OCI-LY1 (cell line): Measurements from ENCODE around the gene MBD3L2B.

Source experiments
- H2AFZ ChIP-seq: fragments of 200-600 bp; sonication (generic), shearing (Covaris generic); 2 replicates; pipeline ENCODE4 v1.6.0; 2014; ENCODE audit warnings: antibody characterized with exemption, mild to moderate bottlenecking, low read length
- H3F3A ChIP-seq: fragments of 200-600 bp; sonication (generic), shearing (Covaris generic); 2 replicates; pipeline ENCODE4 v1.6.0; 2014; ENCODE audit warnings: mild to moderate bottlenecking, antibody characterized with exemption, low read length, moderate library complexity; ENCODE audit not compliant: insufficient read depth
- H3K27ac ChIP-seq: fragments of 200-600 bp; sonication (generic); 2 replicates; pipeline ENCODE4 v1.5.1; 2014; ENCODE audit warnings: low read length, mixed run types, mild to moderate bottlenecking, low read depth; ENCODE audit not compliant: poor library complexity, severe bottlenecking
- H3K27me3 ChIP-seq: fragments of 200-600 bp; sonication (generic); 2 replicates; pipeline ENCODE4 v1.6.0; 2014; ENCODE audit warnings: antibody characterized with exemption, mild to moderate bottlenecking, low read length, moderate library complexity; ENCODE audit not compliant: insufficient read depth
- H3K36me3 ChIP-seq: fragments of 200-600 bp; sonication (generic); 2 replicates; pipeline ENCODE4 v1.6.1; 2014; ENCODE audit warnings: mild to moderate bottlenecking, antibody characterized with exemption, low read length, moderate library complexity, mixed read lengths; ENCODE audit not compliant: insufficient read depth
- H3K4me1 ChIP-seq: fragments of 200-600 bp; sonication (generic); 2 replicates; pipeline ENCODE4 v1.5.1; 2014; ENCODE audit warnings: mild to moderate bottlenecking, low read length, moderate library complexity; ENCODE audit not compliant: insufficient read depth, severe bottlenecking
- H3K4me2 ChIP-seq: fragments of 200-600 bp; sonication (generic), shearing (Covaris generic); 2 replicates; pipeline ENCODE4 v1.6.1; 2014; ENCODE audit warnings: low read length
- H3K4me3 ChIP-seq: fragments of 200-600 bp; sonication (generic); 2 replicates; pipeline ENCODE4 v1.5.1; 2014; ENCODE audit warnings: low read length, low read depth, mild to moderate bottlenecking, mixed read lengths; ENCODE audit not compliant: poor library complexity, severe bottlenecking
- H3K79me2 ChIP-seq: fragments of 200-600 bp; shearing (Covaris generic); 2 replicates; pipeline ENCODE4 v1.6.1; 2016; ENCODE audit warnings: mixed run types, low read length, mixed read lengths; ENCODE audit not compliant: insufficient read depth
- H3K9ac ChIP-seq: fragments of 200-600 bp; sonication (generic), shearing (Covaris generic); 2 replicates; pipeline ENCODE4 v1.6.1; 2014; ENCODE audit warnings: mild to moderate bottlenecking, low read length, mixed read lengths
- H3K9me2 ChIP-seq: fragments of 200-600 bp; sonication (generic), shearing (Covaris generic); 2 replicates; pipeline ENCODE4 v1.6.1; 2014; ENCODE audit warnings: low read depth, mild to moderate bottlenecking, low read length, mixed read lengths
- H3K9me3 ChIP-seq: fragments of 200-600 bp; shearing (Covaris generic); 2 replicates; pipeline ENCODE4 v1.6.1; 2014; ENCODE audit warnings: low read length, mixed read lengths
- H4K20me1 ChIP-seq: fragments of 200-600 bp; sonication (generic), shearing (Covaris generic); 2 replicates; pipeline ENCODE4 v1.6.0; 2016; ENCODE audit warnings: mild to moderate bottlenecking, low read length; ENCODE audit not compliant: insufficient read depth
- EZH2 ChIP-seq: fragments of 200-600 bp; sonication (generic), shearing (Covaris generic); IDR thresholded peaks from 2 replicates; pipeline ENCODE4 v1.8.0; 2017; ENCODE audit warnings: borderline replicate concordance, mixed run types, mild to moderate bottlenecking, antibody characterized with exemption, low read length, moderate library complexity, mixed read lengths
- TF ChIP-seq, protein P1 (sequence below): fragments of 200-600 bp; sonication (generic), shearing (Covaris generic); IDR thresholded peaks from 2 replicates; pipeline ENCODE4 v1.5.1; 2017; ENCODE audit warnings: mild to moderate bottlenecking, antibody characterized with exemption, low read length, moderate library complexity, mixed read lengths

MBD3L2B gene

DNA sequence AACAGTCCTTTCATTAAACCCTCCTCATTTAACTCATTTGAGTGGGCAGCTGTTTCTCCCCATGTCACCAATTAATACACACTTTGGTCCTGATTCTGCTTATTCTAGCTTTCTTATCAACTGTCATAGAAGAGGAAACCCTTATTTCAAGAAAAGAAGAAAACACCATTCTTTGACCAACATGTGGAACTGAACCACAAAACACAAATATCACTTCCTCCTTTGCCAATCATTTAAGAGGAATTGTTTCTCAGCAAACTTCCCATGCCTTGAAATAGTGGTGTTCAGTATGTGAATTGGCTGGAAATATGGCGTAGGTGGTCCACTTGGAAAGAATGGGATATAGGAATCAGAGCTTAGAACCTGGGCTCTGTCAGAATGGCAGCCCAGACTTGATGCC, 20.4 kb downstream of the MBD3L2B start:
- Histone ChIP-seq H3K9me3 (no peaks in the 10 kb centered on the region), H3F3A (no peaks in the 10 kb centered on the region), H3K27ac (no peak overlapping the region), H3K79me2 (no peaks in the 10 kb centered on the region), H4K20me1 (no peaks in the 10 kb centered on the region), H3K9me2 (no peaks in the 10 kb centered on the region), H3K4me2 (no peak overlapping the region), H3K4me1 (no peaks in the 10 kb centered on the region), H3K4me3 (no peak overlapping the region), H3K27me3 (no peaks in the 10 kb centered on the region; the same call in 1 of the 2 replicates), H3K9ac (no peak overlapping the region), H3K36me3 (no peaks in the 10 kb centered on the region), H2AFZ (no peak overlapping the region)
- no peak for TF ChIP-seq EZH2
- TF ChIP-seq, protein P1, sequence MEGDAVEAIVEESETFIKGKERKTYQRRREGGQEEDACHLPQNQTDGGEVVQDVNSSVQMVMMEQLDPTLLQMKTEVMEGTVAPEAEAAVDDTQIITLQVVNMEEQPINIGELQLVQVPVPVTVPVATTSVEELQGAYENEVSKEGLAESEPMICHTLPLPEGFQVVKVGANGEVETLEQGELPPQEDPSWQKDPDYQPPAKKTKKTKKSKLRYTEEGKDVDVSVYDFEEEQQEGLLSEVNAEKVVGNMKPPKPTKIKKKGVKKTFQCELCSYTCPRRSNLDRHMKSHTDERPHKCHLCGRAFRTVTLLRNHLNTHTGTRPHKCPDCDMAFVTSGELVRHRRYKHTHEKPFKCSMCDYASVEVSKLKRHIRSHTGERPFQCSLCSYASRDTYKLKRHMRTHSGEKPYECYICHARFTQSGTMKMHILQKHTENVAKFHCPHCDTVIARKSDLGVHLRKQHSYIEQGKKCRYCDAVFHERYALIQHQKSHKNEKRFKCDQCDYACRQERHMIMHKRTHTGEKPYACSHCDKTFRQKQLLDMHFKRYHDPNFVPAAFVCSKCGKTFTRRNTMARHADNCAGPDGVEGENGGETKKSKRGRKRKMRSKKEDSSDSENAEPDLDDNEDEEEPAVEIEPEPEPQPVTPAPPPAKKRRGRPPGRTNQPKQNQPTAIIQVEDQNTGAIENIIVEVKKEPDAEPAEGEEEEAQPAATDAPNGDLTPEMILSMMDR = no peak

DNA sequence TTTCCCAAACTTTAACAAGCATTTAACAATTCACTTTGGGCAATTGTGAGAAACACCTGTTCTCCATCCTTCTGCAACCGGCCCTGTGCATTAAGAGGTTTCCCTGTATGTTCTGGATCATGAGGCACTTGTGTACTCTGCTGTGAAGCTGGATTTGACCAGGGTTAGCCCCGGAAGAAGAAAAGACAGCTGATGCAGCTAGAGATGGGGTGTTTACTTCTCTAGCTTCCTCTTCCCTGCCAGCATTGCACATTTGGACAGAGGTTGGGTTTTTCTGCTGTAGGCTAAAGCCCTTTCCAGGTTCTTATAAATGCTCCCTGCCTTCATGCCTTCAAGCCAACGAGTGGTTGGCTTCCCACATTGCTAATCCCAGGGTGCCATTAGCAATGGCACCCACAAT, 20.9 kb downstream of the MBD3L2B start:
- H3K9me3 ChIP-seq = no peaks in the 10 kb centered on the region

DNA sequence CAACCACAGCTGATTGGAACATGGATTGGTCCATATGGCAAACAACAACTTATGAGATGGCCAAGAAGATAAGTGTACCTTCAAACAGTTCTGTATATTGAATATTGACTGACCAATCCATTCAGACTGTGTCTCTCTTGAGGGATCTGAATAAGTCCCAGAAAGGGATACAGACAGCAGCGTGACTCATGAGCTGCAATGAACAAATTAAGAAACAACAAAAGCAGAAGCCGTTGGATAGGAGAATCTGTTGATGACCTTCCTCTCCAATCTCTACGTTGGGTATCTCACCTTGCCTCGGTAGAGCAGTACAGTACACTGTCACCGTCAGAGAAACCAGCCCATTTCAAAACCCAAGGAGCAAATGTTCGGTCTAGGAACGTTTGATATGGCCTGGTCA, 21.3 kb downstream of the MBD3L2B start:
- H3K9me3 ChIP-seq = no peaks in the 10 kb centered on the region

More for the DNA sequence above, 20.9 kb downstream of the MBD3L2B start:
- no peaks in the 10 kb centered on the region for H4K20me1 ChIP-seq
- H3K4me1 ChIP-seq = no peaks in the 10 kb centered on the region
- no peaks in the 10 kb centered on the region for H3F3A ChIP-seq
- no peaks in the 10 kb centered on the region; the same call in 1 of the 2 replicates for H3K27me3 ChIP-seq
- H3K79me2 ChIP-seq = no peaks in the 10 kb centered on the region
- H3K4me3 ChIP-seq = no peak overlapping the region
- H3K9me2 ChIP-seq = no peaks in the 10 kb centered on the region
- no peaks in the 10 kb centered on the region for H3K36me3 ChIP-seq
- H2AFZ ChIP-seq = no peak overlapping the region
- H3K4me2 ChIP-seq = no peak overlapping the region
- no peak overlapping the region for H3K27ac ChIP-seq
- no peak overlapping the region for H3K9ac ChIP-seq
- TF ChIP-seq, protein P1 = no peak
- TF ChIP-seq EZH2 = no peak

More for the DNA sequence above, 21.3 kb downstream of the MBD3L2B start:
- Histone ChIP-seq H3K4me2 (no peak overlapping the region), H3K79me2 (no peaks in the 10 kb centered on the region), H4K20me1 (no peaks in the 10 kb centered on the region), H3K4me3 (no peak overlapping the region), H3K27me3 (no peaks in the 10 kb centered on the region; the same call in 1 of the 2 replicates), H3K36me3 (no peaks in the 10 kb centered on the region), H3K9me2 (no peaks in the 10 kb centered on the region), H3F3A (no peaks in the 10 kb centered on the region), H2AFZ (no peak overlapping the region), H3K4me1 (no peaks in the 10 kb centered on the region), H3K27ac (no peak overlapping the region), H3K9ac (no peak overlapping the region)
- TF ChIP-seq EZH2 = no peak
- TF ChIP-seq, protein P1 = no peak
